ENCODE data around the gene DPEP3. TPM values are rescaled to one million over a fixed set of nuclear protein-coding genes. Genes with fewer than 3 reads are reported as not detected.

Gene DPEP3
- total RNA-seq (ENCODE audit: low replicate concordance): not detected in 2 replicates
- long read RNA-seq: 0 reads

- TF ChIP-seq CTCF (conservative IDR thresholded peaks at IDR 0.05): no peak
- no peak within 1 kb of the TSS for H3K27ac Mint-ChIP-seq
- no peak for DNase-seq (ENCODE audit: extremely low spot score, unreplicated experiment)
- peaks cover 4% of the 10 kb centered on the region for H3K4me1 Mint-ChIP-seq (ENCODE audit: unreplicated experiment)
- peaks cover 10% of the 10 kb centered on the region for H3K27me3 Mint-ChIP-seq
- H3K9me3 Mint-ChIP-seq: no peaks in the 10 kb centered on the region
- no peak within 1 kb of the TSS for H3K4me3 Mint-ChIP-seq
- H3K36me3 Mint-ChIP-seq: no peaks in the 10 kb centered on the region
Measured at GRCh38 chr16:67979955-67980678, at the start of gene DPEP3. Gene DPEP3, minus strand, starts transcription at chr16:67980499. Its CDS starts 119 bp downstream, at chr16:67980380.

GRCh38 chr16:68028996-68029395 lies 48.7 kb upstream of the DPEP3 start:
- no peak overlapping the region for H3K4me3 Mint-ChIP-seq
- no peaks in the 10 kb centered on the region for H3K9me3 Mint-ChIP-seq
- no peak for DNase-seq (ENCODE audit: extremely low spot score, unreplicated experiment)
- no peaks in the 10 kb centered on the region for H3K27me3 Mint-ChIP-seq
- no peak overlapping the region for H3K27ac Mint-ChIP-seq
- H3K4me1 Mint-ChIP-seq (ENCODE audit: unreplicated experiment): peaks cover 5% of the 10 kb centered on the region
- H3K36me3 Mint-ChIP-seq: peaks cover 11% of the 10 kb centered on the region
- TF ChIP-seq CTCF (conservative IDR thresholded peaks at IDR 0.05): no peak

- Mint-ChIP-seq H3K27me3 (peaks cover 3% of the 10 kb centered on the region), H3K4me3 (peak within 1 kb of the TSS; percentile 100), H3K4me1 (ENCODE audit: unreplicated experiment) (peaks cover 8% of the 10 kb centered on the region), H3K36me3 (peaks cover 9% of the 10 kb centered on the region), H3K9me3 (no peaks in the 10 kb centered on the region), H3K27ac (peak within 1 kb of the TSS; percentile 97)
- no peak for TF ChIP-seq CTCF (conservative IDR thresholded peaks at IDR 0.05)
- DNase-seq (ENCODE audit: extremely low spot score, unreplicated experiment): peak; percentile 94
Measured at GRCh38 chr16:68022728-68023537, 42.6 kb upstream of the DPEP3 start, which contains the start of the genes DDX28 and DUS2. Gene DDX28, minus strand, starts transcription at chr16:68023232. Its CDS starts 30 bp downstream, at chr16:68023202. Gene DUS2, plus strand, starts transcription at chr16:68023284. Its CDS starts 14,740 bp downstream, at chr16:68038024.

- H3K27ac Mint-ChIP-seq: peak overlapping the region; percentile 97
- no peaks in the 10 kb centered on the region for H3K9me3 Mint-ChIP-seq
- H3K27me3 Mint-ChIP-seq: peaks cover 3% of the 10 kb centered on the region
- no peak for TF ChIP-seq CTCF (conservative IDR thresholded peaks at IDR 0.05)
- H3K4me3 Mint-ChIP-seq: peak overlapping the region; percentile 100
- peaks cover 8% of the 10 kb centered on the region for H3K4me1 Mint-ChIP-seq (ENCODE audit: unreplicated experiment)
- no peak for DNase-seq (ENCODE audit: extremely low spot score, unreplicated experiment)
- peaks cover 3% of the 10 kb centered on the region for H3K36me3 Mint-ChIP-seq
Measured at GRCh38 chr16:68022278-68022727, 42.0 kb upstream of the DPEP3 start.

GRCh38 chr16:68021490-68021889 lies 41.2 kb upstream of the DPEP3 start:
- Mint-ChIP-seq H3K9me3 (no peaks in the 10 kb centered on the region), H3K27ac (no peak overlapping the region), H3K27me3 (peaks cover 3% of the 10 kb centered on the region), H3K4me3 (peak overlapping the region; percentile 100), H3K4me1 (ENCODE audit: unreplicated experiment) (peaks cover 8% of the 10 kb centered on the region), H3K36me3 (peaks cover 3% of the 10 kb centered on the region)
- no peak for TF ChIP-seq CTCF (conservative IDR thresholded peaks at IDR 0.05)
- DNase-seq (ENCODE audit: extremely low spot score, unreplicated experiment): no peak
